HFFc6 (cell line): ENCODE data around the gene BCR. TPM values are rescaled to one million over a fixed set of nuclear protein-coding genes. Genes with fewer than 3 reads are reported as not detected.
A peak's percentile ranks its signal among the peaks of the same experiment; 100 is the strongest.
"Not testable (repeated sequence)": the region's sequence is repeated elsewhere in the genome, so short reads cannot be mapped to it uniquely, and the experiment has no call there.

Experiments used
- DNase-seq: peaks from one replicate; pipeline ENCODE4 v3.0.0-alpha.2; 2018
- H3K27ac Mint-ChIP-seq: 2 replicates; pipeline ENCODE4 v1.8.0; 2020; ENCODE audit warnings: mild to moderate bottlenecking, mixed read lengths
- H3K27me3 Mint-ChIP-seq: 2 replicates; pipeline ENCODE4 v1.8.0; 2021; ENCODE audit warnings: mild to moderate bottlenecking, moderate library complexity, mixed read lengths; ENCODE audit not compliant: insufficient read depth
- H3K36me3 Mint-ChIP-seq: 2 replicates; pipeline ENCODE4 v1.8.0; 2021; ENCODE audit warnings: low read depth, mixed read lengths
- H3K4me1 Mint-ChIP-seq: 2 replicates; pipeline ENCODE4 v1.8.0; 2020; ENCODE audit warnings: low read depth, mixed read lengths
- H3K4me3 Mint-ChIP-seq: 2 replicates; pipeline ENCODE4 v1.8.0; 2020; ENCODE audit warnings: mild to moderate bottlenecking, moderate library complexity, mixed read lengths
- H3K9me3 Mint-ChIP-seq: 2 replicates; pipeline ENCODE4 v1.8.0; 2020; ENCODE audit warnings: mild to moderate bottlenecking, mixed read lengths
- long read RNA-seq: library from polyadenylated mRNA; unstranded; transcript quantifications from one replicate; pipeline ENCODE4 v2.0.0, GENCODE V29; 2019
- total RNA-seq, 6 experiments: library from RNA; stranded (reverse); fragmentation: NEBNext Ultra II Directional; extraction: Animal tissue kit (Norgen Biotek cat#: 25700); gene quantifications; 2 replicates in 1 of 6; 3 replicates in 5 of 6; pipeline ENCODE4 v1.2.3, GENCODE V29; 2021
- TF ChIP-seq, protein P1 (sequence below): fragments of 200-600 bp; sonication (generic); IDR thresholded peaks from 2 replicates; pipeline ENCODE4 v1.5.0; 2021; ENCODE audit warnings: antibody characterized with exemption, mild to moderate bottlenecking

Gene BCR
- 10 to 100 TPM; 28.0 to 41.3 (median 31.3) TPM for total RNA-seq
- long read RNA-seq, full-length matches to known transcripts, result 3 of 8 reads
- long read RNA-seq, partial matches to known transcripts, result 1 of 8 reads
- long read RNA-seq, other reads (novel, unspliced or antisense), result 4 of 8 reads

DNA sequence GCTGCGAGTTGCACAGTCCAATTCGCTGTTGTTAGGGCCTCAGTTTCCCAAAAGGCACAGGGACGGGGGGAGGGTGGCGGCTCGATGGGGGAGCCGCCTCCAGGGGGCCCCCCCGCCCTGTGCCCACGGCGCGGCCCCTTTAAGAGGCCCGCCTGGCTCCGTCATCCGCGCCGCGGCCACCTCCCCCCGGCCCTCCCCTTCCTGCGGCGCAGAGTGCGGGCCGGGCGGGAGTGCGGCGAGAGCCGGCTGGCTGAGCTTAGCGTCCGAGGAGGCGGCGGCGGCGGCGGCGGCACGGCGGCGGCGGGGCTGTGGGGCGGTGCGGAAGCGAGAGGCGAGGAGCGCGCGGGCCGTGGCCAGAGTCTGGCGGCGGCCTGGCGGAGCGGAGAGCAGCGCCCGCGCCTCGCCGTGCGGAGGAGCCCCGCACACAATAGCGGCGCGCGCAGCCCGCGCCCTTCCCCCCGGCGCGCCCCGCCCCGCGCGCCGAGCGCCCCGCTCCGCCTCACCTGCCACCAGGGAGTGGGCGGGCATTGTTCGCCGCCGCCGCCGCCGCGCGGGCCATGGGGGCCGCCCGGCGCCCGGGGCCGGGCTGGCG, at the start of gene BCR:
BCR (plus strand) TSS at position 209 of the 592 bp plus-strand sequence. CDS start 452 bp downstream, outside the sequence.
- peaks cover 5% of the 10 kb centered on the region for H3K27me3 Mint-ChIP-seq
- H3K4me3 Mint-ChIP-seq, result peak within 1 kb of the TSS; percentile 80
- TF ChIP-seq, protein P1, sequence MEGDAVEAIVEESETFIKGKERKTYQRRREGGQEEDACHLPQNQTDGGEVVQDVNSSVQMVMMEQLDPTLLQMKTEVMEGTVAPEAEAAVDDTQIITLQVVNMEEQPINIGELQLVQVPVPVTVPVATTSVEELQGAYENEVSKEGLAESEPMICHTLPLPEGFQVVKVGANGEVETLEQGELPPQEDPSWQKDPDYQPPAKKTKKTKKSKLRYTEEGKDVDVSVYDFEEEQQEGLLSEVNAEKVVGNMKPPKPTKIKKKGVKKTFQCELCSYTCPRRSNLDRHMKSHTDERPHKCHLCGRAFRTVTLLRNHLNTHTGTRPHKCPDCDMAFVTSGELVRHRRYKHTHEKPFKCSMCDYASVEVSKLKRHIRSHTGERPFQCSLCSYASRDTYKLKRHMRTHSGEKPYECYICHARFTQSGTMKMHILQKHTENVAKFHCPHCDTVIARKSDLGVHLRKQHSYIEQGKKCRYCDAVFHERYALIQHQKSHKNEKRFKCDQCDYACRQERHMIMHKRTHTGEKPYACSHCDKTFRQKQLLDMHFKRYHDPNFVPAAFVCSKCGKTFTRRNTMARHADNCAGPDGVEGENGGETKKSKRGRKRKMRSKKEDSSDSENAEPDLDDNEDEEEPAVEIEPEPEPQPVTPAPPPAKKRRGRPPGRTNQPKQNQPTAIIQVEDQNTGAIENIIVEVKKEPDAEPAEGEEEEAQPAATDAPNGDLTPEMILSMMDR, result peak; percentile 45
- H3K4me1 Mint-ChIP-seq, result peaks cover 47% of the 10 kb centered on the region
- H3K9me3 Mint-ChIP-seq, result no peaks in the 10 kb centered on the region; the same call in 1 of the 2 replicates
- H3K27ac Mint-ChIP-seq, result peak within 1 kb of the TSS; percentile 36; the same call in 1 of the 2 replicates
- peaks cover 16% of the 10 kb centered on the region; the same call in 1 of the 2 replicates for H3K36me3 Mint-ChIP-seq
- DNase-seq, result no peak

DNA sequence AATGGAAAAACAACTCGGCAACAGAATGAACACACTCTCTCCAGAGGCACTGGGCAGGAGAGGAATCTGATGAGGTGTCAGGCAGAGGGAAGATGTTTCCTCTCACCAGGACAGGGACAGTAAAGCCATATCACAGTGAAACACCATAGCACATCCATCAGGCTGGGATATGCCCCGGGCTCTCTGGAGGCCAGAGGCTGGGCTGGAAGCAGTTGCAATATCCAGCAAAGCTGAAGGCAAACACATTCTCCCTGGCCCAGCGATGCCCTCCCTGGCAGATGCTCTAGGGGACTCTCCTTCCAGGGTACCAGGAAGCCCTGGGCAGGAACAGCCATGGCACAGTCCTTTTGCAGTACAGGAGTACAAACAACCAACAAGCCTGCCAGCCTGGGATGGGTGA, 49.6 kb upstream of the BCR start:
- peaks cover 6% of the 10 kb centered on the region for H3K4me1 Mint-ChIP-seq
- no peak overlapping the region for H3K27ac Mint-ChIP-seq
- H3K36me3 Mint-ChIP-seq, result no peaks in the 10 kb centered on the region
- no peaks in the 10 kb centered on the region for H3K9me3 Mint-ChIP-seq
- DNase-seq, result no peak
- no peak overlapping the region for H3K4me3 Mint-ChIP-seq
- TF ChIP-seq, protein P1, result no peak
- H3K27me3 Mint-ChIP-seq, result peaks cover 31% of the 10 kb centered on the region

DNA sequence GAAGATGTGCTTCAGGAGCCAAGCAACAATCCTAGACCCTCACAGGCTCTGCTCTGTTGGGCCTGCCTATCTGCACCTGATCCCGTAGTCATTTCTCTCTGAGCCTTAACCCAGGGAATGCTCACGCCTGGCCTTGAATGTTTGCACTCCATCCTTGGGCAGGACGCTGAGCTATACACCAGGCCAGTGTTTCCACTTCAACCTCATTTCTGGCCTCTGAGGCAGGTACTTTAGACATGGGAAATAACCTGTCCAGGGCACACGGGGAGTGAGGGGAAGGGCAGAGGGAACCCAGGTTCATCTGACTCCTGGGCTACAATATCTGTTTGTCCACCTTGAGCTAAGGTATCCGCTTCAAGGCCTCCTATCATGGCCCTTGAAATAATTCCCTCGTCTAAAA, 48.4 kb upstream of the BCR start:
- no peak overlapping the region for H3K4me3 Mint-ChIP-seq
- H3K9me3 Mint-ChIP-seq, result no peaks in the 10 kb centered on the region
- TF ChIP-seq, protein P1, result no peak
- peaks cover 25% of the 10 kb centered on the region for H3K27me3 Mint-ChIP-seq
- DNase-seq, result no peak
- H3K36me3 Mint-ChIP-seq, result no peaks in the 10 kb centered on the region
- H3K27ac Mint-ChIP-seq, result no peak overlapping the region
- peaks cover 6% of the 10 kb centered on the region for H3K4me1 Mint-ChIP-seq

DNA sequence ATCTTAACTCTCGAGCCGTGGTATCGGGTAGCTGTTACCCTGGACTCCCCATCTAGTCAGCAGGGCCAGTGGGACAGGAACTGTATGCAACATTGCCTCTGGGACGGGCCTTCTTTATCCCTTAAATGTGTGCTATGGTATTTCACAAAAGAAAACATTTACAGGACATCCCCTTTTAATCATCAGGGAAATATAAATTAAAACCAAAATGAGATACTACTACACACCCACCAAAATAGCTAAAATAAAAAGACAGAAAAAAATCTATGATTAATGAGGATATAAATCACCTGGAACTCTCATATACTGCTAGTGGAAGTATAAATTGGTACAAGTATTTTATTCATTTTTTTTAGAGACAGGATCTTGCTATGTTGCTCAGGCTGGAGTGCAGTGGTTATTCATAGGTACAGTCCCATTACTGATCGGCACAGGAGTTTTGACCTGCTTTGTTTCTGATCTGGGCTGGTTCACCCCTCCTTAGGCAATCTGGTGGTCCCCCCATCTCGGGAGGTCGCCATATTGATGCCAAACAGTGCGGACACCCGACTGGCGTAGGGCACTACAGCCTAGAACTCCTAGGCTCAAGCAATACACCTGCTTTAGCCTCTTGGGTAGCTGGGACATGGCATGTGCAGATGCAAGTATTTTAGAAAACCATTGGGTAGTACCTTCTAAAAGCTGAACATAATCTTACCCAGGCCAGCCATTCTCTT, 47.8 kb upstream of the BCR start:
- TF ChIP-seq, protein P1, result no peak
- Mint-ChIP-seq H3K27me3 (peaks cover 24% of the 10 kb centered on the region), H3K4me1 (peaks cover 6% of the 10 kb centered on the region), H3K36me3 (no peaks in the 10 kb centered on the region), H3K4me3 (no peak overlapping the region), H3K9me3 (no peaks in the 10 kb centered on the region), H3K27ac (no peak overlapping the region)
- DNase-seq, result no peak

DNA sequence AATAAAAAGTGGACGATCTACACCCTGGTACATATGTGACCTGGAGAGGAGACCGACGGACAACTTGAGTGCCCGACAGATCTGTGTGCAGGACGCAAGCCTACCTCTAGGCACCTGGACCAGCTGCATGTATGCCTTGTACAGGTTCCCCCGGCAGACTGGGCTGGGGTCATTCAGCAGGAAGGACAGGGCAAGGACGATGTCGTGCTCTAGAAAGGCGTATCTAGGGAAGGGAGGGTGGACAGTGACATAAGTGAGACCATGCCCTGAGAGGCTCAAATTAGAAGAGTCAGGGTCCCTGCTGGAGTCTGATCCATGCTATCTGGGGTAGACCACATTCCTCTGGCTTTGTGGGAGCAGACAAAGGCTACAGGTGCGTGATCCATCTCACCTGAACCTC, 46.4 kb upstream of the BCR start:
- Mint-ChIP-seq H3K4me3 (no peak overlapping the region), H3K9me3 (no peaks in the 10 kb centered on the region), H3K27me3 (peaks cover 19% of the 10 kb centered on the region), H3K4me1 (peaks cover 11% of the 10 kb centered on the region), H3K27ac (no peak overlapping the region), H3K36me3 (no peaks in the 10 kb centered on the region)
- TF ChIP-seq, protein P1, result no peak
- no peak for DNase-seq

DNA sequence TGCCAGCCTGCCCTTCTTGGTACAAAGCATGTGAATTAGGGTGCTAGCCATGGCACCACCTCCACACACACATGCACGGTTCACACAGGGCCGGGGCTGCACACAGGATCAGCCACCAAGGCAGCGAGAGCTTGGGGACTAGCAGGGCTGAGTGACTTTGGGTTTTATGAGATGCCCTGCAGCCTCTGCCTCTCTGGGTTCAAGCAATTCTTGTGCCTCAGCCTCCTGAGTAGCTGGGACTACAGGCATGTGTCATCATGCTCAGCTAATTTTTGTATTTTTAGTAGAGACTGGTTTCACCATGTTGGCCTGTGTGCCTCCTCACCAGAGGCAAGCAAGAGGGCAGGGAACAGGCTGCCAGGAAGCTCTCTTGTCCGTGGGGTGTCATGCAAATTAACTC, 43.3 kb upstream of the BCR start:
- not testable (repeated sequence) for H3K36me3 Mint-ChIP-seq, H3K9me3 Mint-ChIP-seq, H3K27ac Mint-ChIP-seq, DNase-seq, H3K4me3 Mint-ChIP-seq
- Mint-ChIP-seq H3K27me3 (peaks cover 14% of the 10 kb centered on the region), H3K4me1 (peaks cover 11% of the 10 kb centered on the region)
